WTC11 (cell line): Measurements from ENCODE around the gene FAM114A1. TPM values are rescaled to one million over a fixed set of nuclear protein-coding genes. Genes with fewer than 3 reads are reported as not detected.

ENCODE experiments used
- ATAC-seq: fragments of 200-7000 bp; cut with Tn5 transposase; 2 replicates; pipeline ENCODE4 v1.10.0; 2021; ENCODE audit warnings: mild to moderate bottlenecking, moderate library complexity
- CTCF ChIA-PET: fragments of 300-600 bp; sonication (Branson Sonifier 250); formaldehyde crosslinking; loops from one replicate; lab custom pipeline; 2021; ENCODE audit warnings: antibody characterized with exemption; lab: Charles Lee
- POLR2A ChIA-PET: fragments of 350-600 bp; sonication (Branson Sonifier 250); formaldehyde crosslinking; loops from one replicate; lab custom pipeline; 2021; ENCODE audit warnings: antibody characterized with exemption; lab: Charles Lee
- DNase-seq: peaks from one replicate; pipeline ENCODE4 v3.0.0; 2021; ENCODE audit warnings: low spot score
- H3K27ac Mint-ChIP-seq: 2 replicates; pipeline ENCODE4 v1.8.0; 2021; ENCODE audit warnings: mixed read lengths
- H3K27me3 Mint-ChIP-seq: 2 replicates; pipeline ENCODE4 v1.8.0; 2021; ENCODE audit warnings: low read depth, mild to moderate bottlenecking, moderate library complexity, mixed read lengths
- H3K36me3 Mint-ChIP-seq: 2 replicates; pipeline ENCODE4 v1.8.0; 2021; ENCODE audit warnings: mixed read lengths
- H3K4me1 Mint-ChIP-seq: 2 replicates; pipeline ENCODE4 v1.8.0; 2022; ENCODE audit warnings: mixed read lengths
- H3K4me3 Mint-ChIP-seq: 2 replicates; pipeline ENCODE4 v1.8.0; 2021; ENCODE audit warnings: mild to moderate bottlenecking, moderate library complexity, mixed read lengths
- H3K9me3 Mint-ChIP-seq: 2 replicates; pipeline ENCODE4 v1.8.0; 2021; ENCODE audit warnings: mixed read lengths
- CREM ChIP-seq: sonication (generic); formaldehyde crosslinking; IDR thresholded peaks from 2 replicates; pipeline ENCODE4 v1.8.1; 2022; ENCODE audit warnings: mild to moderate bottlenecking, missing genetic modification reagents, moderate library complexity
- FOXP1 ChIP-seq: sonication (generic); formaldehyde crosslinking; IDR thresholded peaks from 2 replicates; pipeline ENCODE4 v1.8.0; 2022; ENCODE audit warnings: missing genetic modification reagents, mild to moderate bottlenecking, moderate library complexity, borderline replicate concordance
- JAZF1 ChIP-seq: fragments of 250-450 bp; sonication (Bioruptor Pico); IDR thresholded peaks from 2 replicates; pipeline ENCODE4 v1.9.0; 2021; ENCODE audit warnings: moderate library complexity, mild to moderate bottlenecking, inconsistent platforms
- NFE2L1 ChIP-seq: sonication (generic); formaldehyde crosslinking; IDR thresholded peaks from 2 replicates; pipeline ENCODE4 v1.8.1; 2023; ENCODE audit warnings: missing genetic modification reagents
- RORB ChIP-seq: fragments of 250-450 bp; sonication (Bioruptor Pico); IDR thresholded peaks from 2 replicates; pipeline ENCODE4 v1.9.0; 2021; ENCODE audit warnings: mild to moderate bottlenecking
- SOX15 ChIP-seq: fragments of 250-450 bp; sonication (Bioruptor Pico); IDR thresholded peaks from 2 replicates; pipeline ENCODE4 v1.9.0; 2021; ENCODE audit warnings: mild to moderate bottlenecking
- TEAD4 ChIP-seq: sonication (generic); formaldehyde crosslinking; IDR thresholded peaks from 2 replicates; pipeline ENCODE4 v1.8.0; 2022; ENCODE audit warnings: mild to moderate bottlenecking, missing genetic modification reagents
- TP53 ChIP-seq: sonication (generic); formaldehyde crosslinking; IDR thresholded peaks from 2 replicates; pipeline ENCODE4 v1.8.1; 2023; ENCODE audit warnings: mild to moderate bottlenecking, missing genetic modification reagents
- ZNF232 ChIP-seq: sonication (generic); formaldehyde crosslinking; IDR thresholded peaks from 2 replicates; pipeline ENCODE4 v1.8.0; 2022; ENCODE audit warnings: mild to moderate bottlenecking, missing genetic modification reagents
- ZNF416 ChIP-seq: fragments of 250-450 bp; sonication (Bioruptor Pico); IDR thresholded peaks from 2 replicates; pipeline ENCODE4 v1.9.0; 2021; ENCODE audit warnings: mild to moderate bottlenecking, inconsistent platforms
- ZNF671 ChIP-seq: fragments of 250-450 bp; sonication (Bioruptor Pico); IDR thresholded peaks from 2 replicates; pipeline ENCODE4 v1.8.0; 2021; ENCODE audit warnings: mild to moderate bottlenecking
- total RNA-seq: library from RNA; stranded (reverse); gene quantifications from 3 replicates; pipeline ENCODE4 v1.2.3, GENCODE V29; 2021
- TF ChIP-seq, protein P1 (sequence below): sonication (generic); formaldehyde crosslinking; conservative IDR thresholded peaks from 2 replicates; pipeline ENCODE4 v1.8.1; 2023; ENCODE audit warnings: mild to moderate bottlenecking, low read depth, missing genetic modification reagents, moderate library complexity
- TF ChIP-seq, protein P2 (sequence below): sonication (generic); formaldehyde crosslinking; IDR thresholded peaks from 2 replicates; pipeline ENCODE4 v1.8.0; 2022; ENCODE audit warnings: mild to moderate bottlenecking, missing genetic modification reagents
- TF ChIP-seq, protein P3 (sequence below): fragments of 250-450 bp; sonication (Bioruptor Pico); IDR thresholded peaks from 2 replicates; pipeline ENCODE4 v1.9.0; 2021; ENCODE audit warnings: moderate library complexity, mild to moderate bottlenecking, inconsistent platforms, borderline replicate concordance
- TF ChIP-seq, protein P4 (sequence below): fragments of 250-450 bp; sonication (Bioruptor Pico); IDR thresholded peaks from 2 replicates; pipeline ENCODE4 v2.1.2; 2022; ENCODE audit warnings: mild to moderate bottlenecking, moderate library complexity
- TF ChIP-seq, protein P5 (sequence below): sonication (generic); formaldehyde crosslinking; IDR thresholded peaks from 2 replicates; pipeline ENCODE4 v1.8.0; 2022; ENCODE audit warnings: missing genetic modification reagents
- TF ChIP-seq, protein P6 (sequence below): sonication (generic); formaldehyde crosslinking; IDR thresholded peaks from 2 replicates; pipeline ENCODE4 v1.8.0; 2022; ENCODE audit warnings: mild to moderate bottlenecking, missing genetic modification reagents
- TF ChIP-seq, protein P7 (sequence below): sonication (generic); formaldehyde crosslinking; IDR thresholded peaks from 2 replicates; pipeline ENCODE4 v1.8.1; 2022; ENCODE audit warnings: mild to moderate bottlenecking, moderate library complexity, missing genetic modification reagents

FAM114A1 gene
- total RNA-seq, 1 experiment from 2014 or later = 17.6 TPM

DNA sequence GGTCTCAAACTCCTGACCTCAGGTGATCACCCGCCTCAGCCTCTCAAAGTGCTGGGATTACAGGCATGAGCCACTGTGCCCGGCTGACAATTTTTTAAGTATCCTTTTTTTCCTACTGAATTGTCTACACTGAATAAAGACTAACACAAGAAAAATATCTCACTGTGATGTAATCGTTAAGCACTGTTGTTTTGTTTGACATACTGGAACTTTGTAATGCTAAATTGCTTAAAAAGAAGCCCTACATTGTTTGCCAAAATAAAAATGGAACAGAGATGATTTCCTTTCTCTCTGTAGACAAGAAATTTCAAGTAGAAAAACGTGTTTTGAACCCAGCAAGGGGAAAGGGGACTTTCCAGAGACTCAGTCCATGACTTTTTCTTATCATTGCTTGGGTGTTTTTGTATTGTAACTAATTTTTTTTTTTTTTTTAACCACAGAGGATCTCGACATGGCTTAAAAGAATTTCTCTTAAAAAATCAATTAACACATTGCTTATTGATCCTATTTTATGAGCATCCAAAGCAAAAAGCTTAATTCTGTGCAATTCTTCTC, 89.7 kb downstream of the FAM114A1 start (continued):
- TF ChIP-seq, protein P1, sequence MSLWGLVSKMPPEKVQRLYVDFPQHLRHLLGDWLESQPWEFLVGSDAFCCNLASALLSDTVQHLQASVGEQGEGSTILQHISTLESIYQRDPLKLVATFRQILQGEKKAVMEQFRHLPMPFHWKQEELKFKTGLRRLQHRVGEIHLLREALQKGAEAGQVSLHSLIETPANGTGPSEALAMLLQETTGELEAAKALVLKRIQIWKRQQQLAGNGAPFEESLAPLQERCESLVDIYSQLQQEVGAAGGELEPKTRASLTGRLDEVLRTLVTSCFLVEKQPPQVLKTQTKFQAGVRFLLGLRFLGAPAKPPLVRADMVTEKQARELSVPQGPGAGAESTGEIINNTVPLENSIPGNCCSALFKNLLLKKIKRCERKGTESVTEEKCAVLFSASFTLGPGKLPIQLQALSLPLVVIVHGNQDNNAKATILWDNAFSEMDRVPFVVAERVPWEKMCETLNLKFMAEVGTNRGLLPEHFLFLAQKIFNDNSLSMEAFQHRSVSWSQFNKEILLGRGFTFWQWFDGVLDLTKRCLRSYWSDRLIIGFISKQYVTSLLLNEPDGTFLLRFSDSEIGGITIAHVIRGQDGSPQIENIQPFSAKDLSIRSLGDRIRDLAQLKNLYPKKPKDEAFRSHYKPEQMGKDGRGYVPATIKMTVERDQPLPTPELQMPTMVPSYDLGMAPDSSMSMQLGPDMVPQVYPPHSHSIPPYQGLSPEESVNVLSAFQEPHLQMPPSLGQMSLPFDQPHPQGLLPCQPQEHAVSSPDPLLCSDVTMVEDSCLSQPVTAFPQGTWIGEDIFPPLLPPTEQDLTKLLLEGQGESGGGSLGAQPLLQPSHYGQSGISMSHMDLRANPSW = no peak
- TF ChIP-seq SOX15 (CRISPR knock-in tag) (no peak), ZNF671 (no peak), TEAD4 (CRISPR knock-in tag) (no peak), ZNF416 (CRISPR knock-in tag) (no peak), CREM (CRISPR knock-in tag) (no peak), FOXP1 (CRISPR knock-in tag) (no peak)
- TF ChIP-seq, protein P2, sequence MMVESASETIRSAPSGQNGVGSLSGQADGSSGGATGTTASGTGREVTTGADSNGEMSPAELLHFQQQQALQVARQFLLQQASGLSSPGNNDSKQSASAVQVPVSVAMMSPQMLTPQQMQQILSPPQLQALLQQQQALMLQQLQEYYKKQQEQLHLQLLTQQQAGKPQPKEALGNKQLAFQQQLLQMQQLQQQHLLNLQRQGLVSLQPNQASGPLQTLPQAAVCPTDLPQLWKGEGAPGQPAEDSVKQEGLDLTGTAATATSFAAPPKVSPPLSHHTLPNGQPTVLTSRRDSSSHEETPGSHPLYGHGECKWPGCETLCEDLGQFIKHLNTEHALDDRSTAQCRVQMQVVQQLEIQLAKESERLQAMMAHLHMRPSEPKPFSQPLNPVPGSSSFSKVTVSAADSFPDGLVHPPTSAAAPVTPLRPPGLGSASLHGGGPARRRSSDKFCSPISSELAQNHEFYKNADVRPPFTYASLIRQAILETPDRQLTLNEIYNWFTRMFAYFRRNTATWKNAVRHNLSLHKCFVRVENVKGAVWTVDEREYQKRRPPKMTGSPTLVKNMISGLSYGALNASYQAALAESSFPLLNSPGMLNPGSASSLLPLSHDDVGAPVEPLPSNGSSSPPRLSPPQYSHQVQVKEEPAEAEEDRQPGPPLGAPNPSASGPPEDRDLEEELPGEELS (CRISPR knock-in tag) = no peak
- TF ChIP-seq, protein P3, sequence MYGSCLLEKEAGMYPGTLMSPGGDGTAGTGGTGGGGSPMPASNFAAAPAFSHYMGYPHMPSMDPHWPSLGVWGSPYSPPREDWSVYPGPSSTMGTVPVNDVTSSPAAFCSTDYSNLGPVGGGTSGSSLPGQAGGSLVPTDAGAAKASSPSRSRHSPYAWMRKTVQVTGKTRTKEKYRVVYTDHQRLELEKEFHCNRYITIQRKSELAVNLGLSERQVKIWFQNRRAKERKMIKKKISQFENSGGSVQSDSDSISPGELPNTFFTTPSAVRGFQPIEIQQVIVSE (CRISPR knock-in tag) = no peak
- TF ChIP-seq, protein P4, sequence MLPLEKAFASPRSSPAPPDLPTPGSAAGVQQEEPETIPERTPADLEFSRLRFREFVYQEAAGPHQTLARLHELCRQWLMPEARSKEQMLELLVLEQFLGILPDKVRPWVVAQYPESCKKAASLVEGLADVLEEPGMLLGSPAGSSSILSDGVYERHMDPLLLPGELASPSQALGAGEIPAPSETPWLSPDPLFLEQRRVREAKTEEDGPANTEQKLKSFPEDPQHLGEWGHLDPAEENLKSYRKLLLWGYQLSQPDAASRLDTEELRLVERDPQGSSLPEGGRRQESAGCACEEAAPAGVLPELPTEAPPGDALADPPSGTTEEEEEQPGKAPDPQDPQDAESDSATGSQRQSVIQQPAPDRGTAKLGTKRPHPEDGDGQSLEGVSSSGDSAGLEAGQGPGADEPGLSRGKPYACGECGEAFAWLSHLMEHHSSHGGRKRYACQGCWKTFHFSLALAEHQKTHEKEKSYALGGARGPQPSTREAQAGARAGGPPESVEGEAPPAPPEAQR (CRISPR knock-in tag) = no peak

DNA sequence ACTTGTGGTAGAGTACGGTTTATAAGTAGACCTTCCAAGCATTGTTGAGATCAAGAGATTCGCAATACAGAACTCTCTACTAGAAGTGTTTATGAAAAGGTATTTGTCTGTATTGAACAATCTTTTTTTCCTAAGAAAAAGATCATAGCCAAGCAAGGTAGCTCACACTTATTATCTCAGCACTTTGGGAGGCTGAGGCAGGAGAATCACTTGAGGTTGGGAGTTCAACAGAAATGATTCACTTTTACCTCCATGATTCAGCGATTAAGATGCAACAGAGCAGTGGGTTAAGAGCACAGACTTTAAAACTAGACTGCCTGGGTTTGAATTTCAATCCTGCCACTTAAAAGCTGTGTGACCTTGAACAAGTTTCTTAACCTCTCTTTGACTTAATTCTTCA, 90.3 kb downstream of the FAM114A1 start:
- no peak for ATAC-seq
- ChIA-PET CTCF (no interaction called here), POLR2A (no interaction called here)
- no peaks in the 10 kb centered on the region for H3K36me3 Mint-ChIP-seq
- TF ChIP-seq ZNF232 (CRISPR knock-in tag) (no peak), TEAD4 (CRISPR knock-in tag) (no peak), TP53 (CRISPR knock-in tag) (no peak), NFE2L1 (CRISPR knock-in tag) (no peak), ZNF671 (no peak), JAZF1 (no peak), RORB (no peak)
- TF ChIP-seq, protein P5, sequence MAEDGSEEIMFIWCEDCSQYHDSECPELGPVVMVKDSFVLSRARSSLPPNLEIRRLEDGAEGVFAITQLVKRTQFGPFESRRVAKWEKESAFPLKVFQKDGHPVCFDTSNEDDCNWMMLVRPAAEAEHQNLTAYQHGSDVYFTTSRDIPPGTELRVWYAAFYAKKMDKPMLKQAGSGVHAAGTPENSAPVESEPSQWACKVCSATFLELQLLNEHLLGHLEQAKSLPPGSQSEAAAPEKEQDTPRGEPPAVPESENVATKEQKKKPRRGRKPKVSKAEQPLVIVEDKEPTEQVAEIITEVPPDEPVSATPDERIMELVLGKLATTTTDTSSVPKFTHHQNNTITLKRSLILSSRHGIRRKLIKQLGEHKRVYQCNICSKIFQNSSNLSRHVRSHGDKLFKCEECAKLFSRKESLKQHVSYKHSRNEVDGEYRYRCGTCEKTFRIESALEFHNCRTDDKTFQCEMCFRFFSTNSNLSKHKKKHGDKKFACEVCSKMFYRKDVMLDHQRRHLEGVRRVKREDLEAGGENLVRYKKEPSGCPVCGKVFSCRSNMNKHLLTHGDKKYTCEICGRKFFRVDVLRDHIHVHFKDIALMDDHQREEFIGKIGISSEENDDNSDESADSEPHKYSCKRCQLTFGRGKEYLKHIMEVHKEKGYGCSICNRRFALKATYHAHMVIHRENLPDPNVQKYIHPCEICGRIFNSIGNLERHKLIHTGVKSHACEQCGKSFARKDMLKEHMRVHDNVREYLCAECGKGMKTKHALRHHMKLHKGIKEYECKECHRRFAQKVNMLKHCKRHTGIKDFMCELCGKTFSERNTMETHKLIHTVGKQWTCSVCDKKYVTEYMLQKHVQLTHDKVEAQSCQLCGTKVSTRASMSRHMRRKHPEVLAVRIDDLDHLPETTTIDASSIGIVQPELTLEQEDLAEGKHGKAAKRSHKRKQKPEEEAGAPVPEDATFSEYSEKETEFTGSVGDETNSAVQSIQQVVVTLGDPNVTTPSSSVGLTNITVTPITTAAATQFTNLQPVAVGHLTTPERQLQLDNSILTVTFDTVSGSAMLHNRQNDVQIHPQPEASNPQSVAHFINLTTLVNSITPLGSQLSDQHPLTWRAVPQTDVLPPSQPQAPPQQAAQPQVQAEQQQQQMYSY (CRISPR knock-in tag) = no peak
- TF ChIP-seq, protein P6, sequence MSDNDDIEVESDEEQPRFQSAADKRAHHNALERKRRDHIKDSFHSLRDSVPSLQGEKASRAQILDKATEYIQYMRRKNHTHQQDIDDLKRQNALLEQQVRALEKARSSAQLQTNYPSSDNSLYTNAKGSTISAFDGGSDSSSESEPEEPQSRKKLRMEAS (CRISPR knock-in tag) = no peak
- TF ChIP-seq, protein P7, sequence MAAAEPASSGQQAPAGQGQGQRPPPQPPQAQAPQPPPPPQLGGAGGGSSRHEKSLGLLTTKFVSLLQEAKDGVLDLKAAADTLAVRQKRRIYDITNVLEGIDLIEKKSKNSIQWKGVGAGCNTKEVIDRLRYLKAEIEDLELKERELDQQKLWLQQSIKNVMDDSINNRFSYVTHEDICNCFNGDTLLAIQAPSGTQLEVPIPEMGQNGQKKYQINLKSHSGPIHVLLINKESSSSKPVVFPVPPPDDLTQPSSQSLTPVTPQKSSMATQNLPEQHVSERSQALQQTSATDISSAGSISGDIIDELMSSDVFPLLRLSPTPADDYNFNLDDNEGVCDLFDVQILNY (CRISPR knock-in tag) = no peak
- DNase-seq = no peak
- H3K9me3 Mint-ChIP-seq = peaks cover 16% of the 10 kb centered on the region
- H3K4me3 Mint-ChIP-seq = no peak overlapping the region
- H3K27ac Mint-ChIP-seq = no peak overlapping the region
- H3K27me3 Mint-ChIP-seq = no peaks in the 10 kb centered on the region
- H3K4me1 Mint-ChIP-seq = peaks cover 3% of the 10 kb centered on the region; the same call in 1 of the 2 replicates
